HL-60 (cell line): ENCODE measurements around the gene ZMIZ2.

ENCODE experiments used
- CTCF ChIP-seq: IDR thresholded peaks from one replicate; pipeline ENCODE4 v1.5.1; 2011; ENCODE audit warnings: low read length, control low read depth, inconsistent platforms; ENCODE audit not compliant: insufficient read depth
- GABPA ChIP-seq: IDR thresholded peaks from 2 replicates; pipeline ENCODE4 v1.6.1; 2012; ENCODE audit warnings: low read depth
- POLR2AphosphoS5 ChIP-seq: IDR thresholded peaks from 2 replicates; pipeline ENCODE4 v1.6.1; 2012; ENCODE audit warnings: low read depth

GRCh38 chr7:44768628-44769371 is 20.2 kb downstream of the ZMIZ2 start:
- TF ChIP-seq POLR2AphosphoS5: no peak; the same call in 1 of the 2 replicates
- TF ChIP-seq GABPA: no peak
- TF ChIP-seq CTCF: no peak
